Heart left ventricle (tissue), 13 donors: ENCODE measurements around the gene GSG1L.

Experiments
- CTCF ChIP-seq, 12 donors: fragments of 200-600 bp; sonication (generic) in 4 of 12; IDR thresholded peaks; one replicate each; pipeline versions ENCODE4 v1.5.0 to v1.8.0; 2018 to 2022; ENCODE audit warnings: antibody characterized with exemption in 12 of 12, mild to moderate bottlenecking in 5 of 12
- POLR2A ChIP-seq, 2 donors: fragments of 450-650 bp; IDR thresholded peaks; one replicate each; pipeline ENCODE4 v1.6.1; 2017; ENCODE audit warnings: antibody characterized with exemption in 2 of 2, mild to moderate bottlenecking in 2 of 2, moderate library complexity in 2 of 2
- donor health status: ischemic (EF 13 %, LVEDD 7.1; RV severe dilation, severe dysfunction).
- donor health status: DM: no; HTN: yes; CAD: no.
- donor health status: DM: no; HTN: no; CAD: no.
- donor health status: ischemic (EF 25% LVEDD 6.9; RV normal size, moderate dysfunction).
- donor health status: ischemic (EF 25% LVEDD 5.7; RV mildly dilated, moderate dysfunction).
- donor health status: ischemic (EF 35%, LVEDD 5.7; RV mildly dilated, moderate dysfunction).
- donor health status: nonischemic (EF 11% LVEDD 7.7; RV severe dilation, severe dysfunction).
- donor health status: DM: yes; HTN: yes; CAD: no.
- donor health status: PGD.
- donor health status: ischemic (EF 29% LVEDD 5.4; RV normal size, mild dysfunction).
- donor health status: nonischemic (EF 23%, LVEDD 6.1; RV moderate dilation, normal function).

DNA sequence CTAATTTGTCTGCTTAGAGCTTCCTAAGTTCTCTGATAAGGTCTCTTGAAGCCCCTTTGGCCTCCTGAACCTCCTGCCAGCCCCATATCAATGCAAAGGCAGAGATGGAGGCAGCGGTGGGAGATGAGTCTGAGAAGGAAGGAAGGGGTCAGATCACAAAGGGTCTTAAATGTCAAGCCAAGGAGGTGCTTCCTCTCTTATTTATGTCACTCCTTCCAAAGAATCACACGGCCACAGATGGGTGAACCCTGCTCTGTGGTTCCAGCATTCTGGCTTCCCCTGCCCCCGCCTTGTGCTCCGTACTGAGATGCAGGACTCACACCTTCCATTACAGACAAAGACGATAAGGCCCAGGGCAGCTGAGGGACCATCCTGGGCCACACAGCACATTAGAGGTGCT lies 96.3 kb downstream of the GSG1L start:
- no peak for TF ChIP-seq POLR2A (IDR thresholded peaks at IDR 0.05)
- no peak for TF ChIP-seq CTCF (IDR thresholded peaks at IDR 0.05)
